Keratinocyte (primary cell): ENCODE results near the gene SMYD3. TPM values are rescaled to one million over a fixed set of nuclear protein-coding genes. Genes with fewer than 3 reads are reported as not detected.

Experiments used
- DNase-seq: peaks from one replicate; pipeline ENCODE4 v3.0.0-alpha.2; 2011; ENCODE audit warnings: low read depth, missing footprints, low spot score
- FAIRE-seq: peaks from 2 replicates; lab custom pipeline; 2011; peaks lifted over from hg19 to GRCh38; lab: Jason Lieb, UNC
- H2AFZ ChIP-seq: 2 replicates; pipeline ENCODE4 v1.6.0; 2012; ENCODE audit warnings: low read length, control low read depth, inconsistent platforms; ENCODE audit not compliant: control insufficient read depth
- H3K27ac ChIP-seq: 2 replicates; pipeline ENCODE4 v1.5.1; 2011; ENCODE audit warnings: low read length; ENCODE audit not compliant: control insufficient read depth, insufficient read depth
- H3K27me3 ChIP-seq: 3 replicates; pipeline ENCODE4 v1.6.0; 2011; ENCODE audit warnings: low read length; ENCODE audit not compliant: control insufficient read depth, insufficient read depth; ENCODE audit errors: extremely low read depth
- H3K36me3 ChIP-seq, 2 experiments: 2 replicates in 1 of 2; 3 replicates in 1 of 2; pipeline ENCODE4 v1.5.1; 2011; ENCODE audit warnings: low read length in 2 of 2, mild to moderate bottlenecking in 1 of 2; ENCODE audit not compliant: control insufficient read depth in 2 of 2, insufficient read depth in 2 of 2; ENCODE audit errors: extremely low read depth in 1 of 2
- H3K4me1 ChIP-seq: 3 replicates; pipeline ENCODE4 v1.5.1; 2011; ENCODE audit warnings: low read length; ENCODE audit not compliant: control insufficient read depth, insufficient read depth; ENCODE audit errors: extremely low read depth
- H3K4me2 ChIP-seq: 3 replicates; pipeline ENCODE4 v1.6.0; 2011; ENCODE audit warnings: low read depth, low read length; ENCODE audit not compliant: control insufficient read depth, insufficient read depth; ENCODE audit errors: extremely low read depth
- H3K4me3 ChIP-seq, 3 experiments: fragments of 200-600 bp in 1 of 3; sonication (generic) in 1 of 3; 2 replicates in 2 of 3; 3 replicates in 1 of 3; pipeline ENCODE4 v1.5.1; 2011 to 2016; ENCODE audit warnings: low read length in 3 of 3, mild to moderate bottlenecking in 3 of 3, control low read depth in 2 of 3, inconsistent platforms in 1 of 3, low read depth in 1 of 3, mixed read lengths in 1 of 3, mixed run types in 1 of 3, moderate library complexity in 1 of 3; ENCODE audit not compliant: control insufficient read depth in 2 of 3, insufficient read depth in 2 of 3; ENCODE audit errors: extremely low read depth in 1 of 3
- H3K79me2 ChIP-seq: 2 replicates; pipeline ENCODE4 v1.6.0; 2012; ENCODE audit warnings: low read length; ENCODE audit not compliant: control insufficient read depth, insufficient read depth
- H3K9ac ChIP-seq: 3 replicates; pipeline ENCODE4 v1.6.0; 2011; ENCODE audit warnings: low read length; ENCODE audit not compliant: control insufficient read depth, insufficient read depth; ENCODE audit errors: extremely low read depth
- H3K9me1 ChIP-seq: 3 replicates; pipeline ENCODE4 v1.6.0; 2011; ENCODE audit warnings: low read length; ENCODE audit not compliant: control insufficient read depth, insufficient read depth; ENCODE audit errors: extremely low read depth
- H3K9me3 ChIP-seq: 2 replicates; pipeline ENCODE4 v1.5.1; 2012; ENCODE audit warnings: low read depth, low read length; ENCODE audit not compliant: control insufficient read depth
- H4K20me1 ChIP-seq: 3 replicates; pipeline ENCODE4 v1.6.0; 2011; ENCODE audit warnings: low read length; ENCODE audit not compliant: control insufficient read depth, insufficient read depth; ENCODE audit errors: extremely low read depth
- CTCF ChIP-seq, 3 experiments: IDR thresholded peaks in 1 of 3; conservative IDR thresholded peaks in 1 of 3; optimal IDR thresholded peaks in 1 of 3; 2 replicates in 2 of 3; 3 replicates in 1 of 3; pipeline versions ENCODE3 to v1.5.1; 2011; ENCODE audit warnings: low read length in 3 of 3, mild to moderate bottlenecking in 3 of 3, moderate library complexity in 2 of 3, control low read depth in 1 of 3, inconsistent platforms in 1 of 3; ENCODE audit not compliant: insufficient read depth in 2 of 3; ENCODE audit errors: extremely low read depth in 1 of 3
- EZH2 ChIP-seq: IDR thresholded peaks from one replicate; pipeline ENCODE4 v1.6.1; 2012; ENCODE audit warnings: inconsistent platforms, mild to moderate bottlenecking, low read length, moderate library complexity
- dilution Hi-C: fragments of 300-500 bp; cut with MboI; formaldehyde crosslinking; loops from one replicate; pipeline ENCODE4 v1.7.0; 2020; ENCODE audit warnings: low sequenced_read_pairs; ENCODE audit not compliant: extremely low pct_ligation_motif_present
- polyA plus RNA-seq, 5 experiments: library from polyadenylated mRNA; depleted of rRNA in 3 of 5; stranded (reverse) in 3 of 5; stranded (forward) in 1 of 5; unstranded in 1 of 5; fragments of >200 nt; gene quantifications; 1 replicate in 1 of 5; 2 replicates in 3 of 5; 3 replicates in 1 of 5; pipeline versions ENCODE4 v1.2.1 to v1.2.3, GENCODE V29; 2011 to 2012; ENCODE audit warnings: missing spikeins in 2 of 5, low read depth in 1 of 5, low replicate concordance in 1 of 5

The SMYD3 gene
- polyA plus RNA-seq, 1 donor (not counting 4 experiments of a cell fraction or from before 2014, with no cell fraction given): 31.0 TPM

- Histone ChIP-seq H3K79me2 (no peaks in the 10 kb centered on the region), H3K9me1 (no peaks in the 10 kb centered on the region), H4K20me1 (no peaks in the 10 kb centered on the region), H3K9me3 (no peaks in the 10 kb centered on the region), H3K4me1 (peaks cover 2% of the 10 kb centered on the region), H3K27me3 (no peaks in the 10 kb centered on the region), H3K4me3 (no peak overlapping the region), H3K9ac (no peak overlapping the region), H3K27ac (no peak overlapping the region), H2AFZ (no peak overlapping the region), H3K36me3 (no peaks in the 10 kb centered on the region), H3K4me2 (no peak overlapping the region)
- dilution Hi-C loops: no loop called here
- DNase-seq: no peak
- no peak for TF ChIP-seq CTCF (optimal IDR thresholded peaks at IDR 0.05 in 1 of 3, IDR thresholded peaks at IDR 0.05 in 1 of 3, conservative IDR thresholded peaks at IDR 0.05 in 1 of 3; ENCODE audit: extremely low read depth in 1 of 3, insufficient read depth in 2 of 3, low read length in 3 of 3)
- no peak for TF ChIP-seq EZH2
- FAIRE-seq: no peak
Measured at GRCh38 chr1:245956225-245956624, 550.9 kb downstream of the SMYD3 start.

GRCh38 chr1:245953876-245954660 lies 553.0 kb downstream of the SMYD3 start:
- no peaks in the 10 kb centered on the region for H3K27me3 ChIP-seq
- TF ChIP-seq EZH2 (no peak), CTCF (optimal IDR thresholded peaks at IDR 0.05 in 1 of 3, IDR thresholded peaks at IDR 0.05 in 1 of 3, conservative IDR thresholded peaks at IDR 0.05 in 1 of 3; ENCODE audit: extremely low read depth in 1 of 3, insufficient read depth in 2 of 3, low read length in 3 of 3) (no peak)
- peak overlapping the region; percentile 79 for H3K4me2 ChIP-seq
- H3K4me1 ChIP-seq: peaks cover 2% of the 10 kb centered on the region
- no peaks in the 10 kb centered on the region for H3K9me3 ChIP-seq
- H3K27ac ChIP-seq: no peak overlapping the region
- no peaks in the 10 kb centered on the region for H4K20me1 ChIP-seq
- no peaks in the 10 kb centered on the region for H3K36me3 ChIP-seq
- H3K79me2 ChIP-seq: no peaks in the 10 kb centered on the region
- H3K9ac ChIP-seq: no peak overlapping the region
- no peaks in the 10 kb centered on the region for H3K9me1 ChIP-seq
- FAIRE-seq (no peak), DNase-seq (no peak)
- peak overlapping the region in 2 of 3 experiments; percentile 23 to 25 for H3K4me3 ChIP-seq
- dilution Hi-C loops: no loop called here
- peak overlapping the region; percentile 61 for H2AFZ ChIP-seq
